Smooth muscle cell (in vitro differentiated cells): Measurements from ENCODE around the gene ANKRD55. TPM values are rescaled to one million over a fixed set of nuclear protein-coding genes. Genes with fewer than 3 reads are reported as not detected.

ENCODE experiments used
- DNase-seq: peaks from one replicate; lab custom pipeline; 2025; ENCODE audit not compliant: unreplicated experiment; lab: John Stamatoyannopoulos, UW
- H2AFZ ChIP-seq: fragments of 200-600 bp; sonication (generic); 2 replicates; pipeline ENCODE4 v1.6.0; 2016; ENCODE audit warnings: antibody characterized with exemption, low read depth, mild to moderate bottlenecking
- H3F3A ChIP-seq: fragments of 200-600 bp; sonication (generic); 2 replicates; pipeline ENCODE4 v1.6.0; 2017; ENCODE audit warnings: antibody characterized with exemption, low read depth
- H3K27ac ChIP-seq: fragments of 200-600 bp; sonication (generic); 2 replicates; pipeline ENCODE4 v1.5.1; 2016; ENCODE audit warnings: low read depth, mild to moderate bottlenecking
- H3K27me3 ChIP-seq: fragments of 200-600 bp; sonication (generic); 2 replicates; pipeline ENCODE4 v1.6.1; 2016; ENCODE audit warnings: low read depth, mild to moderate bottlenecking
- H3K36me3 ChIP-seq: fragments of 200-600 bp; sonication (generic); 2 replicates; pipeline ENCODE4 v1.5.1; 2016; ENCODE audit warnings: low read depth
- H3K4me1 ChIP-seq: fragments of 200-600 bp; sonication (generic); 2 replicates; pipeline ENCODE4 v1.5.1; 2016; ENCODE audit warnings: low read depth
- H3K4me2 ChIP-seq: fragments of 200-600 bp; sonication (generic); 2 replicates; pipeline ENCODE4 v1.6.0; 2016; ENCODE audit warnings: mild to moderate bottlenecking
- H3K4me3 ChIP-seq: fragments of 200-600 bp; sonication (generic); 2 replicates; pipeline ENCODE4 v1.5.1; 2016; ENCODE audit warnings: mild to moderate bottlenecking
- H3K79me2 ChIP-seq: fragments of 200-600 bp; sonication (generic); 2 replicates; pipeline ENCODE4 v1.6.0; 2016; ENCODE audit warnings: low read depth, mild to moderate bottlenecking
- H3K9ac ChIP-seq: fragments of 200-600 bp; sonication (generic); 2 replicates; pipeline ENCODE4 v1.6.0; 2016; ENCODE audit warnings: low read depth
- H3K9me3 ChIP-seq: fragments of 200-600 bp; sonication (generic); replicated peaks from 2 replicates; pipeline ENCODE4 v1.5.1; 2016; ENCODE audit warnings: low read depth
- H4K20me1 ChIP-seq: fragments of 200-600 bp; sonication (generic); 2 replicates; pipeline ENCODE4 v1.6.0; 2016; ENCODE audit warnings: low read depth
- WGBS: methylation state at CpG from one replicate; pipeline ENCODE4 v1.1.7; 2016; ENCODE audit warnings: low lambda C conversion rate; 5-methylcytosine and 5-hydroxymethylcytosine counted together
- polyA plus RNA-seq: library from polyadenylated mRNA; unstranded; fragments of >200 nt; fragmentation: Nextera tagmentation; extraction: Ambion mirVana; gene quantifications from 2 replicates; pipeline ENCODE4 v1.2.1, GENCODE V29; 2016
- total RNA-seq: library from RNA; depleted of rRNA; stranded (reverse); fragments of >200 nt; gene quantifications from 2 replicates; pipeline ENCODE4 v1.2.3, GENCODE V29; 2014
- TF ChIP-seq, protein P1 (sequence below): fragments of 200-600 bp; sonication (generic); IDR thresholded peaks from 2 replicates; pipeline ENCODE4 v1.5.1; 2017; ENCODE audit warnings: borderline replicate concordance, mild to moderate bottlenecking, antibody characterized with exemption; ENCODE audit not compliant: insufficient read depth, poor library complexity, severe bottlenecking

ANKRD55 gene
- total and polyA plus RNA-seq, 2 experiments from 2014 or later, result 1.1 to 1.7 TPM

DNA sequence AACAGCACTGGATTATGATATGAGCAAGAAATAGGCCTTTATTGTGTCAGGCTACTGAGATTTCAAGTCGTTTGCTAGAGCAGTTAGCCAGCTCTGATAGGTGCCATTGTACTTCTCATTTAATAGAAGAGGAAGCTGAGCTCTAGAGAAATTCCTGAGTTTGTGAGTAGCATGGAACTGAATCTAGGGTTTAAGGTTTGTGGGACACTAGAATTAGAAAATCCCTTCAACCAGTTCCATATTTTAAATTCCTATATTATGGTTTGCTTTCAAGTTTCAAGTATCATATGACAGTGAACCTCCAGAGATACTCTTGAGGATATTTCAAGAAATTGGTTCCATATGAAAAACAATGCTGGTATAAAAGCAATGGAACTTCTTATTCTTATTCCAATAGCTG, 87.6 kb downstream of the ANKRD55 start:
- no peaks in the 10 kb centered on the region for H4K20me1 ChIP-seq
- H3K27ac ChIP-seq, result no peak overlapping the region
- H3K27me3 ChIP-seq, result no peaks in the 10 kb centered on the region
- no peaks in the 10 kb centered on the region for H3K9me3 ChIP-seq
- no peaks in the 10 kb centered on the region for H3K36me3 ChIP-seq
- 68% methylated on average over 1 of the region's 1 CpG for WGBS
- no peaks in the 10 kb centered on the region for H3K4me1 ChIP-seq
- H2AFZ ChIP-seq, result no peak overlapping the region
- H3K4me3 ChIP-seq, result no peak overlapping the region
- no peak overlapping the region for H3K4me2 ChIP-seq
- TF ChIP-seq, protein P1, sequence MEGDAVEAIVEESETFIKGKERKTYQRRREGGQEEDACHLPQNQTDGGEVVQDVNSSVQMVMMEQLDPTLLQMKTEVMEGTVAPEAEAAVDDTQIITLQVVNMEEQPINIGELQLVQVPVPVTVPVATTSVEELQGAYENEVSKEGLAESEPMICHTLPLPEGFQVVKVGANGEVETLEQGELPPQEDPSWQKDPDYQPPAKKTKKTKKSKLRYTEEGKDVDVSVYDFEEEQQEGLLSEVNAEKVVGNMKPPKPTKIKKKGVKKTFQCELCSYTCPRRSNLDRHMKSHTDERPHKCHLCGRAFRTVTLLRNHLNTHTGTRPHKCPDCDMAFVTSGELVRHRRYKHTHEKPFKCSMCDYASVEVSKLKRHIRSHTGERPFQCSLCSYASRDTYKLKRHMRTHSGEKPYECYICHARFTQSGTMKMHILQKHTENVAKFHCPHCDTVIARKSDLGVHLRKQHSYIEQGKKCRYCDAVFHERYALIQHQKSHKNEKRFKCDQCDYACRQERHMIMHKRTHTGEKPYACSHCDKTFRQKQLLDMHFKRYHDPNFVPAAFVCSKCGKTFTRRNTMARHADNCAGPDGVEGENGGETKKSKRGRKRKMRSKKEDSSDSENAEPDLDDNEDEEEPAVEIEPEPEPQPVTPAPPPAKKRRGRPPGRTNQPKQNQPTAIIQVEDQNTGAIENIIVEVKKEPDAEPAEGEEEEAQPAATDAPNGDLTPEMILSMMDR, result no peak
- no peak for DNase-seq
- H3K9ac ChIP-seq, result no peak overlapping the region
- H3K79me2 ChIP-seq, result no peaks in the 10 kb centered on the region
- peaks cover 15% of the 10 kb centered on the region for H3F3A ChIP-seq

DNA sequence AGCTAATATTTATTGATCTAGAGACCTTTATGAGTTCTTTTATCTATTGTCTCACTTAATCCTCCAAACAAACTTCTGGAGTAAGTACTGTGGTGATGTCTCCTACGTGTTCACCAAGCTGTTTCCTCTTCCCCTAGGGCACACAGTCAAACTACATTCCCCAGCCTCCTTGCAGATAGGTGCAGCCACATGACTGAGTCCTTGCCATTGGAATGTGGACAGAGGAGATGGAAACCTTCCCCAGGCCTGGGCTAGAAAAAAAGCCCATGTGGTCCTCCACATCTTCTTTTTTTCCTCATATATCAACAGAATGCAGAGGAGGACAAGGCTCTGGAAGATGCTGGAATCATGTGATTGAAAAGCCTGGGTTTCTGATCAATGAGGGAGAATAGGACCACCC, 88.0 kb downstream of the ANKRD55 start:
- TF ChIP-seq, protein P1, result no peak
- Histone ChIP-seq H3K36me3 (no peaks in the 10 kb centered on the region), H3K79me2 (no peaks in the 10 kb centered on the region), H3K4me1 (no peaks in the 10 kb centered on the region), H3F3A (peaks cover 15% of the 10 kb centered on the region), H3K9ac (no peak overlapping the region), H3K4me3 (no peak overlapping the region), H3K27me3 (no peaks in the 10 kb centered on the region), H2AFZ (no peak overlapping the region), H3K9me3 (no peaks in the 10 kb centered on the region), H4K20me1 (no peaks in the 10 kb centered on the region), H3K4me2 (no peak overlapping the region), H3K27ac (no peak overlapping the region)
- no peak for DNase-seq
- WGBS, result 46% methylated on average over 1 of the region's 1 CpG

DNA sequence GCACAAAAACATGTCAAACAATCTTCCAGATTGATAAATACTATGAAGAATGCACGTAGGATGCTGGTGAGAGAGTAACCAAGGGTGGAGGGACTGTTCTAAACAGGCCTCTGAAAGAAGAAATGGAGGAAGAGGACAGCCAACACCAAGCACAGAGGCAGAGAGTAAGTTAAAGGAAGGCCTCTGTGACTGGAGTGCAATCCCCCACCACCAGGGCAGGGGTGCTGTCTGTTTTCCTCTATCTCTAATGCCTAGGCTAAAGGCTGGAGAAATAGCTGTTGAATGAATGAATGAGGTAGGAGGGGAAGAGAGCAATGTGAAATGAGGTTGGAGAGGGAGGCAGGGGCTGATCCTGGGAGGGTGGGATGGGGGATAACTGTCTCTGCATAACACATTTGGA, 88.9 kb downstream of the ANKRD55 start:
- no peak for DNase-seq
- Histone ChIP-seq H3K79me2 (no peaks in the 10 kb centered on the region), H3K27ac (no peak overlapping the region), H3K36me3 (no peaks in the 10 kb centered on the region), H4K20me1 (no peaks in the 10 kb centered on the region), H3K9ac (no peak overlapping the region), H3K27me3 (no peaks in the 10 kb centered on the region), H3K9me3 (no peaks in the 10 kb centered on the region), H3K4me2 (no peak overlapping the region), H3K4me1 (no peaks in the 10 kb centered on the region), H2AFZ (no peak overlapping the region), H3K4me3 (no peak overlapping the region), H3F3A (peaks cover 15% of the 10 kb centered on the region)
- WGBS, result 92% methylated on average over 1 of the region's 1 CpG
- TF ChIP-seq, protein P1, result no peak

DNA sequence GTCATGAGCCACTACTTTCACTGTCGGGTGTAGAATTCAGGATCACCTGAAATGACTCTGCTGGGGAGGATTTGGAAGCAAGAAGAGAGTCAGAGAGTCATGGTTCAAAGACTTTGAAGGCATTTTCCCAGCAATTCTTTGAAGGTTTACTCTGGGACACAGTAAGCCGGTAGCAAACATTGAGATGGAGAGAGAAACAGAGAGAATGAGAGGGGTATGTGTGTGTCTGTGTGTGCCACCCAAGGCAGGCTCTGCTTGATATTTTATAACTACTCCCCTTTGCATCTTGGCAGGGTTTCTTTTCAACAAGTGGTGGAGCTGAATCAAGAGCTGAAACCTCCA, 89.8 kb downstream of the ANKRD55 start:
- H3K9ac ChIP-seq, result no peak overlapping the region
- whole genome bisulfite sequencing, result 100% methylated on average over 2 of the region's 2 CpGs
- TF ChIP-seq, protein P1, result no peak
- H3K79me2 ChIP-seq, result no peaks in the 10 kb centered on the region
- H3K9me3 ChIP-seq, result no peaks in the 10 kb centered on the region
- peaks cover 8% of the 10 kb centered on the region for H3F3A ChIP-seq
- H3K4me3 ChIP-seq, result no peak overlapping the region
- H3K27me3 ChIP-seq, result no peaks in the 10 kb centered on the region
- H3K4me1 ChIP-seq, result no peaks in the 10 kb centered on the region
- H2AFZ ChIP-seq, result no peak overlapping the region
- H3K36me3 ChIP-seq, result no peaks in the 10 kb centered on the region
- no peaks in the 10 kb centered on the region for H4K20me1 ChIP-seq
- H3K4me2 ChIP-seq, result no peak overlapping the region
- DNase-seq, result no peak
- no peak overlapping the region for H3K27ac ChIP-seq
